SK-N-SH treated with all-trans-retinoic acid at 6 μM for 48 hours (cell line): ENCODE data around the gene COL28A1.

Experiments used
- ATAC-seq: fragments of 200-7000 bp; cut with Tn5 transposase; 3 replicates; pipeline ENCODE4 v1.9.1; 2020; ENCODE audit warnings: mild to moderate bottlenecking, moderate library complexity
- ARNTL ChIP-seq: fragments of 450-650 bp; formaldehyde crosslinking; IDR thresholded peaks from 2 replicates; pipeline ENCODE4 v1.5.0; 2020; ENCODE audit warnings: low read depth, mild to moderate bottlenecking, moderate library complexity, borderline replicate concordance
- BACH2 ChIP-seq: fragments of 250-450 bp; sonication (Bioruptor Pico); IDR thresholded peaks from 2 replicates; pipeline ENCODE4 v1.9.0; 2021; ENCODE audit warnings: mild to moderate bottlenecking, borderline replicate concordance
- CSDC2 ChIP-seq: fragments of 250-450 bp; sonication (Bioruptor Pico); IDR thresholded peaks from 2 replicates; pipeline ENCODE4 v1.5.0; 2020; ENCODE audit warnings: mild to moderate bottlenecking, moderate library complexity
- ESRRG ChIP-seq: fragments of 250-450 bp; sonication (Bioruptor Pico); IDR thresholded peaks from 2 replicates; pipeline ENCODE4 v1.6.1; 2021; ENCODE audit warnings: mild to moderate bottlenecking
- ISL1 ChIP-seq: fragments of 250-450 bp; sonication (Bioruptor Pico); IDR thresholded peaks from 2 replicates; pipeline ENCODE4 v2.1.2; 2022; ENCODE audit warnings: mild to moderate bottlenecking, moderate library complexity
- OSR1 ChIP-seq: fragments of 250-450 bp; sonication (Bioruptor Pico); IDR thresholded peaks from 2 replicates; pipeline ENCODE4 v1.8.0; 2022; ENCODE audit warnings: moderate library complexity, mild to moderate bottlenecking, inconsistent platforms
- POU6F1 ChIP-seq: fragments of 250-450 bp; sonication (Bioruptor Pico); IDR thresholded peaks from 2 replicates; pipeline ENCODE4 v1.8.0; 2021; ENCODE audit warnings: low read depth, mild to moderate bottlenecking, moderate library complexity, borderline replicate concordance
- RARB ChIP-seq: fragments of 250-450 bp; sonication (Bioruptor Pico); IDR thresholded peaks from 2 replicates; pipeline ENCODE4 v1.8.0; 2021; ENCODE audit warnings: mild to moderate bottlenecking, moderate library complexity
- SNAI2 ChIP-seq: fragments of 250-450 bp; sonication (Bioruptor Pico); IDR thresholded peaks from 2 replicates; pipeline ENCODE4 v1.5.0; 2020; ENCODE audit warnings: mild to moderate bottlenecking, moderate library complexity
- TCF4 ChIP-seq: fragments of 250-450 bp; sonication (Bioruptor Pico); IDR thresholded peaks from 2 replicates; pipeline ENCODE4 v1.8.0; 2021; ENCODE audit warnings: mild to moderate bottlenecking, moderate library complexity, borderline replicate concordance
- TOX ChIP-seq: fragments of 250-450 bp; sonication (Bioruptor Pico); IDR thresholded peaks from 2 replicates; pipeline ENCODE4 v1.8.0; 2021; ENCODE audit warnings: mild to moderate bottlenecking, moderate library complexity, borderline replicate concordance
- TSHZ2 ChIP-seq: fragments of 250-450 bp; sonication (Bioruptor Pico); IDR thresholded peaks from 2 replicates; pipeline ENCODE4 v1.5.0; 2020; ENCODE audit warnings: mild to moderate bottlenecking, moderate library complexity
- ZC3H10 ChIP-seq: fragments of 250-450 bp; sonication (Bioruptor Pico); IDR thresholded peaks from 2 replicates; pipeline ENCODE4 v1.5.1; 2021; ENCODE audit warnings: mild to moderate bottlenecking, moderate library complexity
- ZFP3 ChIP-seq: fragments of 250-450 bp; sonication (Bioruptor Pico); IDR thresholded peaks from 2 replicates; pipeline ENCODE4 v1.5.0; 2020; ENCODE audit warnings: mild to moderate bottlenecking, moderate library complexity
- ZFP30 ChIP-seq: fragments of 450-650 bp; formaldehyde crosslinking; IDR thresholded peaks from 2 replicates; pipeline ENCODE4 v1.5.0; 2022; ENCODE audit warnings: mild to moderate bottlenecking, moderate library complexity
- ZNF565 ChIP-seq: fragments of 450-650 bp; formaldehyde crosslinking; conservative IDR thresholded peaks from 2 replicates; pipeline ENCODE4 v1.5.0; 2020; ENCODE audit warnings: low read depth, mild to moderate bottlenecking, moderate library complexity
- ZNF70 ChIP-seq: fragments of 450-650 bp; formaldehyde crosslinking; IDR thresholded peaks from 2 replicates; pipeline ENCODE4 v1.5.0; 2020; ENCODE audit warnings: mild to moderate bottlenecking, moderate library complexity
- ZNF8 ChIP-seq: fragments of 450-650 bp; formaldehyde crosslinking; IDR thresholded peaks from 2 replicates; pipeline ENCODE4 v1.5.0; 2020; ENCODE audit warnings: mild to moderate bottlenecking, moderate library complexity
- TF ChIP-seq, protein P1 (sequence below): fragments of 250-450 bp; sonication (Bioruptor Pico); IDR thresholded peaks from 2 replicates; pipeline ENCODE4 v1.8.0; 2020; ENCODE audit warnings: mild to moderate bottlenecking, moderate library complexity, borderline replicate concordance

Gene COL28A1

DNA sequence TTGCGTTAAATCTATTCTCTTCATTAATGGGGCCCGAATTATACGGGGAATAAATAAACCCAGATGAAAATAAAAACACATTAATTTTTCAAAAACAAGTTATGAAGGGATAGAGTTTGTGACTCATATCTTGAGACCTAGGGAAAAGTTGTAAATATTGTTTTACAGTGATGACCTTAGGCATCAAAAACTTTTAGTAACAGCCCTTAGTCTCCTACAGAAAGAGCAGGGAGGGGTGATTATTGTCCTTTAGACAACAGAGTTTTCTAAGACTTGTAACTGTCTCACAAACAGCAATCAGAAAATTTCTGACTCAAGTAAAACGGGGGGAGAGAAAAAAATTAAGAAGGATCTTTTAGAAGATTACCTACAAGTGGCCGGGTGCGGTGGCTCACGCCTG lies 102.7 kb downstream of the COL28A1 start:
- no peak for ATAC-seq
- TF ChIP-seq BACH2 (no peak), ARNTL (CRISPR knock-in tag) (no peak), ESRRG (CRISPR knock-in tag) (no peak), ZFP30 (CRISPR knock-in tag) (no peak), ZC3H10 (no peak), TOX (CRISPR knock-in tag) (no peak)

GRCh38 chr7:7428806-7429205 lies 106.9 kb downstream of the COL28A1 start:
- no peak for ATAC-seq
- no peak for TF ChIP-seq ZNF70
- no peak for TF ChIP-seq TOX (CRISPR knock-in tag)
- no peak for TF ChIP-seq ZC3H10
- TF ChIP-seq BACH2 = no peak
- TF ChIP-seq ISL1 = no peak
- no peak for TF ChIP-seq TCF4 (CRISPR knock-in tag)
- no peak for TF ChIP-seq CSDC2
- TF ChIP-seq, protein P1, sequence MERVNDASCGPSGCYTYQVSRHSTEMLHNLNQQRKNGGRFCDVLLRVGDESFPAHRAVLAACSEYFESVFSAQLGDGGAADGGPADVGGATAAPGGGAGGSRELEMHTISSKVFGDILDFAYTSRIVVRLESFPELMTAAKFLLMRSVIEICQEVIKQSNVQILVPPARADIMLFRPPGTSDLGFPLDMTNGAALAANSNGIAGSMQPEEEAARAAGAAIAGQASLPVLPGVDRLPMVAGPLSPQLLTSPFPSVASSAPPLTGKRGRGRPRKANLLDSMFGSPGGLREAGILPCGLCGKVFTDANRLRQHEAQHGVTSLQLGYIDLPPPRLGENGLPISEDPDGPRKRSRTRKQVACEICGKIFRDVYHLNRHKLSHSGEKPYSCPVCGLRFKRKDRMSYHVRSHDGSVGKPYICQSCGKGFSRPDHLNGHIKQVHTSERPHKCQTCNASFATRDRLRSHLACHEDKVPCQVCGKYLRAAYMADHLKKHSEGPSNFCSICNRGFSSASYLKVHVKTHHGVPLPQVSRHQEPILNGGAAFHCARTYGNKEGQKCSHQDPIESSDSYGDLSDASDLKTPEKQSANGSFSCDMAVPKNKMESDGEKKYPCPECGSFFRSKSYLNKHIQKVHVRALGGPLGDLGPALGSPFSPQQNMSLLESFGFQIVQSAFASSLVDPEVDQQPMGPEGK = no peak
- no peak for TF ChIP-seq ZNF8 (CRISPR knock-in tag)
- no peak for TF ChIP-seq ARNTL (CRISPR knock-in tag)

DNA sequence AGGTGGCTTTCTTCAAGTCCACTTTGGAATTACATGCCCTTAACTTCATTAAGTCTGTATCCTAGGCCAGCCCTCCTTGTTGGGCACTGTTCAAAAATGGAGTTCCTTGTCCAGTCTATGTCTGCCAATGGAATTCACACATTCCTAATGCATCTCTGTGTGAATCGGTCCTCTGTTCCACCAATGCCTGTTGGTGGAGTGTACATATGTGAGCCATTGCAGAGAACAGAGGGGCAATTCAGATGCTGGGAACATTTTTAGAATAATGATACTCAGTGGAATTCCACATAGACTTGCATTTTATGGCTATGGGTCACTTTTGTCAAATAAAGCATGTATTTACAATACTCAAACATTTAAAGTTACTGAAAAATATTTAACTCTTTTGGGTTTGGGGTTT lies 108.3 kb downstream of the COL28A1 start:
- no peak for ATAC-seq
- no peak for TF ChIP-seq ZNF8 (CRISPR knock-in tag)
- TF ChIP-seq SNAI2 = no peak
- no peak for TF ChIP-seq TCF4 (CRISPR knock-in tag)

DNA sequence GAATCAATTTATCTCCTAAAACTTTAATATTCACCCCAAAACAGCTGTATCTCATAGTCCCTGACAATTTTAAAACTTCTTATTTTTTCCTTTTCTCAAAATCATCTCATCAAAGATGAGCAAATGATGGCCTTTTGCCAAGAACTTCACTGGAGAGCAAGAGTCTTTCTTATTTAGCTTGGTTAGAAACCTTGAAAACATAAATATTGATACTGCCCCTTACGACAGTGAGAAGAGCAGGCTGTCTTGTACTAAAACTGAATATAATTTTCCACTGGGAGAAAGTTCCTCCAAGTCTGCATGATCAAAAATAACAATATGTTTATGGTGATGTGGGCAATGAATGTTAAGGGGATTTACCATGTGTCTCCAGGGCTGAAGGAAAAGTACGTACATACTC lies 109.0 kb downstream of the COL28A1 start:
- no peak for ATAC-seq

GRCh38 chr7:7425321-7425720 lies 110.4 kb downstream of the COL28A1 start:
- TF ChIP-seq ISL1 = no peak
- TF ChIP-seq ZFP3 (CRISPR knock-in tag) = no peak
- TF ChIP-seq OSR1 = no peak
- TF ChIP-seq ESRRG (CRISPR knock-in tag) = no peak
- TF ChIP-seq TSHZ2 (CRISPR knock-in tag) = no peak
- no peak for TF ChIP-seq ZNF8 (CRISPR knock-in tag)
- TF ChIP-seq ZNF565 (CRISPR knock-in tag) = no peak
- TF ChIP-seq TCF4 (CRISPR knock-in tag) = no peak
- TF ChIP-seq, protein P1 = no peak
- no peak for TF ChIP-seq ARNTL (CRISPR knock-in tag)
- no peak for TF ChIP-seq RARB (CRISPR knock-in tag)
- no peak for TF ChIP-seq ZC3H10
- no peak for TF ChIP-seq CSDC2
- no peak for TF ChIP-seq POU6F1 (CRISPR knock-in tag)
- no peak for TF ChIP-seq BACH2
- no peak for TF ChIP-seq SNAI2
- no peak for TF ChIP-seq ZFP30 (CRISPR knock-in tag)
- ATAC-seq = no peak

More for the DNA sequence above, 109.0 kb downstream of the COL28A1 start:
- TF ChIP-seq CSDC2 (no peak), OSR1 (no peak)
